OCI-LY3 (cell line): Measurements from ENCODE around the gene EXD3.
"Not testable (repeated sequence)": the region's sequence is repeated elsewhere in the genome, so short reads cannot be mapped to it uniquely, and the experiment has no call there.

Experiments
- H2AFZ ChIP-seq: fragments of 200-600, 300-600 bp; shearing (Covaris generic); 2 replicates; pipeline ENCODE4 v1.6.0; 2014; ENCODE audit warnings: antibody characterized with exemption, low read depth, low read length
- H3K27ac ChIP-seq: fragments of 200-600, 300-600 bp; sonication (generic); 2 replicates; pipeline ENCODE4 v1.5.1; 2014; ENCODE audit warnings: mild to moderate bottlenecking, low read length, moderate library complexity, mixed read lengths
- H3K27me3 ChIP-seq: fragments of 200-600, 300-600 bp; sonication (generic); 2 replicates; pipeline ENCODE4 v1.6.1; 2014; ENCODE audit warnings: low read depth, low read length, mixed read lengths
- H3K36me3 ChIP-seq: fragments of 200-600, 300-600 bp; sonication (generic); replicated peaks from 2 replicates; pipeline ENCODE3; 2014; ENCODE audit warnings: low read depth, low read length, mixed read lengths
- H3K4me1 ChIP-seq: fragments of 300-600, 200-600 bp; sonication (generic); 2 replicates; pipeline ENCODE4 v1.6.1; 2014; ENCODE audit warnings: low read length, mixed read lengths
- H3K4me2 ChIP-seq: fragments of 200-600, 300-600 bp; sonication (generic); 2 replicates; pipeline ENCODE4 v1.6.1; 2014; ENCODE audit warnings: low read length, mixed read lengths
- H3K4me3 ChIP-seq: fragments of 300-600, 200-600 bp; sonication (generic); 2 replicates; pipeline ENCODE4 v1.5.1; 2014; ENCODE audit warnings: antibody characterized with exemption, mild to moderate bottlenecking, low read length, moderate library complexity
- H3K79me2 ChIP-seq: fragments of 300-600, 200-600 bp; shearing (Covaris generic); 2 replicates; pipeline ENCODE4 v1.6.1; 2014; ENCODE audit warnings: mild to moderate bottlenecking, low read length, mixed read lengths
- H3K9ac ChIP-seq: fragments of 300-600, 200-600 bp; shearing (Covaris generic); 2 replicates; pipeline ENCODE4 v1.6.0; 2014; ENCODE audit warnings: mild to moderate bottlenecking, low read length, moderate library complexity
- H3K9me3 ChIP-seq: fragments of 200-600, 300-600 bp; shearing (Covaris generic); 2 replicates; pipeline ENCODE4 v1.6.1; 2014; ENCODE audit warnings: low read length, mixed read lengths; ENCODE audit not compliant: insufficient read depth
- H4K20me1 ChIP-seq: fragments of 200-600, 300-600 bp; sonication (generic); 2 replicates; pipeline ENCODE4 v1.6.1; 2016; ENCODE audit warnings: low read length, mixed read lengths; ENCODE audit not compliant: insufficient read depth
- CTCF ChIP-seq: fragments of 200-600, 300-600 bp; sonication (generic); IDR thresholded peaks from 2 replicates; pipeline ENCODE4 v1.5.1; 2014; ENCODE audit warnings: antibody characterized with exemption, low read length, low read depth
- EZH2phosphoT487 ChIP-seq: fragments of 200-600 bp; shearing (Covaris generic); IDR thresholded peaks from 2 replicates; pipeline ENCODE4 v1.6.1; 2018; ENCODE audit warnings: antibody characterized with exemption, mixed run types, low read depth

EXD3 gene

GRCh38 chr9:137342482-137342881 is 80.5 kb downstream of the EXD3 start:
- Histone ChIP-seq H3K36me3 (no peaks in the 10 kb centered on the region), H3K9me3 (no peaks in the 10 kb centered on the region), H3K27me3 (no peaks in the 10 kb centered on the region), H4K20me1 (no peaks in the 10 kb centered on the region), H3K9ac (no peak overlapping the region), H3K79me2 (no peaks in the 10 kb centered on the region), H3K27ac (no peak overlapping the region), H3K4me1 (no peaks in the 10 kb centered on the region), H2AFZ (no peak overlapping the region), H3K4me3 (no peak overlapping the region), H3K4me2 (no peak overlapping the region)
- TF ChIP-seq CTCF: no peak
- TF ChIP-seq EZH2phosphoT487: no peak

GRCh38 chr9:137341227-137341626 is 81.7 kb downstream of the EXD3 start:
- Histone ChIP-seq H3K4me2 (no peak overlapping the region), H3K27ac (no peak overlapping the region), H2AFZ (no peak overlapping the region), H3K4me1 (no peaks in the 10 kb centered on the region), H3K4me3 (no peak overlapping the region), H3K36me3 (no peaks in the 10 kb centered on the region), H4K20me1 (no peaks in the 10 kb centered on the region), H3K9me3 (no peaks in the 10 kb centered on the region), H3K9ac (no peak overlapping the region), H3K27me3 (no peaks in the 10 kb centered on the region), H3K79me2 (no peaks in the 10 kb centered on the region)
- no peak for TF ChIP-seq EZH2phosphoT487
- TF ChIP-seq CTCF: no peak

GRCh38 chr9:137339908-137340462 is 83.0 kb downstream of the EXD3 start:
- not testable (repeated sequence) for H4K20me1 ChIP-seq, H3K27ac ChIP-seq, H3K9me3 ChIP-seq, H3K4me1 ChIP-seq, H3K36me3 ChIP-seq, H3K4me3 ChIP-seq, H3K9ac ChIP-seq, H2AFZ ChIP-seq, H3K4me2 ChIP-seq, H3K79me2 ChIP-seq, H3K27me3 ChIP-seq

- Histone ChIP-seq H3K9me3 (no peaks in the 10 kb centered on the region), H3K9ac (no peak overlapping the region), H3K4me1 (no peaks in the 10 kb centered on the region), H3K27ac (no peak overlapping the region), H3K4me3 (no peak overlapping the region), H3K79me2 (no peaks in the 10 kb centered on the region), H3K4me2 (no peak overlapping the region), H4K20me1 (no peaks in the 10 kb centered on the region), H3K27me3 (no peaks in the 10 kb centered on the region), H3K36me3 (no peaks in the 10 kb centered on the region), H2AFZ (no peak overlapping the region)
- TF ChIP-seq EZH2phosphoT487 (no peak), CTCF (no peak)
Measured at GRCh38 chr9:137339045-137339907, 83.7 kb downstream of the EXD3 start.
